NCI-H146 treated with DMSO at 0.1 percent for 48 hours (cell line): ENCODE results near the gene TRAPPC14.

Experiments
- DNase-seq: peaks from one replicate; lab custom pipeline; 2025; ENCODE audit not compliant: unreplicated experiment; lab: John Stamatoyannopoulos, UW

The TRAPPC14 gene

GRCh38 chr7:100174582-100174981, 16.1 kb upstream of the TRAPPC14 start:
- no peak for DNase-seq

GRCh38 chr7:100173806-100174495, 15.4 kb upstream of the TRAPPC14 start:
- no peak for DNase-seq

- DNase-seq: no peak
Measured at GRCh38 chr7:100171840-100172239, 13.3 kb upstream of the TRAPPC14 start.

GRCh38 chr7:100171087-100171681, 12.7 kb upstream of the TRAPPC14 start:
- DNase-seq: no peak

- no peak for DNase-seq
Measured at GRCh38 chr7:100170101-100170897, 11.8 kb upstream of the TRAPPC14 start.

- DNase-seq: peak; percentile 32
Measured at GRCh38 chr7:100169147-100169850, 10.8 kb upstream of the TRAPPC14 start.

GRCh38 chr7:100167912-100168323, 9.4 kb upstream of the TRAPPC14 start:
- no peak for DNase-seq

- DNase-seq: no peak
Measured at GRCh38 chr7:100166970-100167911, 8.7 kb upstream of the TRAPPC14 start.

GRCh38 chr7:100166317-100166940, 7.9 kb upstream of the TRAPPC14 start:
- DNase-seq: no peak

GRCh38 chr7:100163871-100164270, 5.3 kb upstream of the TRAPPC14 start:
- no peak for DNase-seq

GRCh38 chr7:100163006-100163531, 4.5 kb upstream of the TRAPPC14 start:
- DNase-seq: peak; percentile 25

- DNase-seq: no peak
Measured at GRCh38 chr7:100160067-100160466, 1.5 kb upstream of the TRAPPC14 start.

GRCh38 chr7:100159099-100159623, 638 bp upstream of the TRAPPC14 start:
- no peak for DNase-seq

- no peak for DNase-seq
Measured at GRCh38 chr7:100157334-100158228, 942 bp downstream of the TRAPPC14 start.

GRCh38 chr7:100157069-100157333, 1.5 kb downstream of the TRAPPC14 start:
- no peak for DNase-seq

GRCh38 chr7:100156331-100157068, 2.0 kb downstream of the TRAPPC14 start:
- no peak for DNase-seq

- no peak for DNase-seq
Measured at GRCh38 chr7:100155553-100156317, 2.8 kb downstream of the TRAPPC14 start.
